NCI-H446 (cell line): ENCODE data around the gene BLACAT1.
"Not testable (repeated sequence)": the region's sequence is repeated elsewhere in the genome, so short reads cannot be mapped to it uniquely, and the experiment has no call there.

Experiments
- DNase-seq, 2 experiments: peaks; one replicate each; lab custom pipeline; 2025; lab: John Stamatoyannopoulos, UW

BLACAT1 gene

GRCh38 chr1:205484985-205485967 lies 29.4 kb upstream of the BLACAT1 start:
- DNase-seq: peak; percentile 73 to 88

- DNase-seq: no peak
Measured at GRCh38 chr1:205483372-205483771, 27.5 kb upstream of the BLACAT1 start.

DNA sequence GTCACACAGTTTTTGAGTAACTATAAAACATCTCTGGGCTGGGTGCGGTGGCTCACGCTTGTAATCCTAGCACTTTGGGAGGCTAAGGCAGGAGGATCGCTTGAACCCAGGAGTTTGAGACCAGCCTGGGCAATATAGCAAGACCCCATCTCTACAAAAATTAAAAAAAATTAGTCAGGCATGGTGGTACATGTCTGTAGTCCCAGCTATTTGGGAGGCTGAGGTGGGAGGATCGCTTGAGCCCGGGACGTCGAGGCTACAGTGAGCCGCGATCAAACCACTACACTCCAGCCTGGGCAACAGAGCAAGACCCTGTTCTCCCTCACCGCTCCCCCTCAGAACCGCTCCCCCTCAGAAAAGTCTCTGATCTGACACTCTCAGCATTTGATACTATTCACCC lies 26.7 kb upstream of the BLACAT1 start:
- DNase-seq: not testable (repeated sequence)

DNA sequence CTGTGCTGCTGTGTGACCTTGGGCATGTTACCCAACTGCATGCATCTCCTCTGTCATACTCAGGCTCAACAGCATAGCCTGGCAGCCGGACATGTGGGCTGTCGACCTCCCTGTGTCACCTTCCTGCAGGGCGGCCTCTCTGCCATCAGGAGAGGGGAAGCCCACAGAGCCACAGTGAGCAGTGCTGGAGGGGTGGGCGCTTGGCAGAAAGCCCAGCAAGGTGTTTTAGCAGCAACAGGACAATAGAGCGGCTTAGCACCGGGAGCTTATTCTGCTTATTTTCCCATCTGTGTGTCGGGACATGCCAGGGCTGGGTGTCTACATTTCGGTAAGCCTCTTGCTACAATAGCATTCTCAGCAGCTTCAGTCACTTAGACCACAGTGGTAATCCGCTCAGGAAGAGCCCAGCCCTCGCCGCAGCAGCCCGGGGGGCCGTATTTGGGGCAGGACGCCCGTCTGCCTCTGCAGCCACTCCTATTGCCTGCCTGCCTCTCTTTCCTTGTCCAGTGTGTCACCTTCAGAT lies 25.8 kb upstream of the BLACAT1 start:
- no peak for DNase-seq

DNA sequence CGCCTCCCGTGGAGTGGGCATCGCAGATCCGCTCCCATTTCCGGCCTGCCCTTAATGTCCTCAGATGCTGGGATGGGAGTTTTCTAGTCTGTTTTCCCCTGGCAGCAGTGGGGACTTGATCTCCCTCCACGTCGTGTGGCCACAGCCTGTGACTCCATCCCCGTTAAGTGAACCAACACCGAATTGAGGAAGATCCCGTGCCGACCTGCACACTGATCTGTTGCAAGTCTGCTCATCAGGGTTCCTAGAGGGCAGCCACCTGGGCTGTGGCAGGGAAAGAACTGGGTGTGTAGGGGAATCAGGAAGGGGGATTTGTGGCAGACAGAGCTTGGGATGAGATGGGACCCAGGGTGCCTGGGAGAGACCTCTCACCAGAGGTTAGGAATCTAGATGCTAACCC lies 25.4 kb upstream of the BLACAT1 start:
- no peak for DNase-seq

- no peak for DNase-seq
Measured at GRCh38 chr1:205480349-205480985, 24.6 kb upstream of the BLACAT1 start.

DNA sequence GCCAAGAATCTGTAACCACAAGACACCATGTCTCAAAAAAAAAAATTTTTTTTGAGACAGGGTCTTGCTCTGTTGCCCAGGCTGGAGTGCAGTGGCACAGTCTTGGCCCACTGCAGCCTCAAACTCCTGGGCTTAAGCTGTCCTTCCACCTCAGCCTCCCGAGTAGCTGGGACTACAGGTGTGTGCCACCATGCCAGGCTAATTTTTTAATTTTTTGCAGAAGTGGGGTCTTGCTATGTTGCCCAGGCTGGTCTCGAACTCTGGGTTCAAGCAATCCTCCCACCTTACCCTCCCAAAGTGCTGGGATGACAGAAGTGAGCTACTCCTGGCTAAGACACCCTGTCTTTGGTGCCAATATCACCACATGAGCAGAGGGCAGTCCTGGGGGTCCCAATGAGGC lies 23.1 kb upstream of the BLACAT1 start:
- not testable (repeated sequence) for DNase-seq

DNA sequence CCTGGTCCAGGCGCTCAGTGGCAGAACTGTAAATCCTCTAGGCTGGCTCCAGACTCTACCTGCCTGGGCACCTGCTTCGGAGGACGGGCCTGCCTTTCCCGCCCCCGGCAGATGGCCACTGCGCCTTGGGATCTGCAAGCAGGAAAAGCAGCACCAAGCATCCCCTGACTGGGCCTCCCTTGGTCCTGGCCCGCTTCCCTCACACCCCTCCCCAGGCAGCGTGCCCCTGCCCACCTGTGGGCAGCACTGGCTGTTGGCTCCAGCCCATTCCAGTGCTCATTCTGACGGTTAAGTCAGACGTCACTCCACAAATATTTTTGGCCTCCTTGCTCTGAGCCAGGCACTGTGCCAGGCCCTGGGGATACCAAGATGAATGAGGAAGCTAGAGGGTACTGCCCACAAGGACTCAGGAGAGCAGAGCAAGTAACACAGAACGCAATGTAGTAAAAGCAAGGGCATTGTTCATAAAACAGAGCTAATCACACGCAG lies 22.0 kb upstream of the BLACAT1 start:
- peak; percentile 46 to 88 for DNase-seq

DNA sequence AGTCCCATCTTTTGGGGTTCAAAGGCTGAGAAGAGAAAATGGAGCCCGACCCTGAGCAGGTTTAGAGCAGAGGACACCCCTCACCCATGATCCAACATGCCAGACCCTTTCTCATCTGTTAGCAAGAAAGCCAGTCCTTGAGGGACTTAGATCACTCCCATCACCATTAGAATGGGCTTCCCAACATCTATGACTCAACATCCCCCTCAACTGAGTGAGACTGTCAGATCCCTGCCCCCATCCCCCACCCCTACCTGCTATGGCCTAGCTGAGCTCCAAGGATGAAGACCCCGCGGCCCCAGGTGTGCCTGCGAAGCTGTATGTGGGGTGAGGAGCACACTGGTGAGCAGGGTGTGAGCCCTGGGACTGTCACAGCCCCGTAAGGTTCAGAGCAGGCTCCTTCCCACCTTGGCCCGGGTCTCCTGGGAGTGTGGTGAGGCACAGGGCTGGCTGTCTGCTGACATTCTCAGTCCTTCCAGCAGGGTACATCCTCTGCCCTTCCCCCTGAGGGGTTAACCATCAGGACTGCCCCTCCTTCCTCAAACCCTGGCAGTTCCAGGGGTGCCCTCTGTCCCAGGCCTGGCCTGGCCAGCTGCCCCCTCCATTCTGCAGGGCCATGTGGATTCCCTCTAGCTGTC lies 21.4 kb upstream of the BLACAT1 start:
- no peak for DNase-seq

DNA sequence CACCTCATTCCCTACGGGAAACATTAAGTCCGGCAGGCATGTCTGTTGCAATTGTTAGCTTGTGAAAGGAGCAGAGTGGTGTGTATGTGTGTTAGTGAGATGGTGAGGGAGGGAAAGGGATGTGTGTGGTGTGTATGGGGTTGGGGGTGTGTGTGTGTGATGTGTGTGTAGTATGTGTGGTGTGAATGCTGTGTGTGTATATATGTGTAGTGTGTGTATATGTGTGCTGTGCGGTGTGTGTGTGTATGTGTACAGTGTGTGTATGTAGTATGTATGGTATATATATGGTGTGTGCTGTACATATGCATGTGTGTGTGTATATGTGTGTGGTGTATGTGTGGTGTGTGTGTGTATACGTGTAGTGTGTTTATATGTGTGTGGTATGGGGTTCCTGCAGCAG lies 20.8 kb upstream of the BLACAT1 start:
- DNase-seq: no peak

DNA sequence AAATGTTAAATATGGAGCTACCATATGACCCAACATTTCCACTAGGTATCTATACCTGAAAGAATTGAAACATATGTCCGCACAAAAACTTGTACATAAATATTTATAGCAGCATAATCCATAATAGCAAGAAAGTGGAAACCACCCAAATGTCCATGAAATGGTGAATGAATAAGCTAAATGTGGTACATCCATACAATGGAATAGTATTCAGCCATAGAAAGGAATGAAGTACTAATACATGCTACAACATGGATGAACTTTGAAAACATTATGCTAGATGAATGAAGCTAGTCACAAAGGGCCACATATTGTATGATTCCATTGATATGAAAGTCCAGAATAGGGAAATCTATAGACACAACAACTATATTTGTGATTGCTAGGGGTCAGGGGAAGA lies 20.0 kb upstream of the BLACAT1 start:
- no peak for DNase-seq

GRCh38 chr1:205474571-205474970 lies 18.7 kb upstream of the BLACAT1 start:
- no peak for DNase-seq

DNA sequence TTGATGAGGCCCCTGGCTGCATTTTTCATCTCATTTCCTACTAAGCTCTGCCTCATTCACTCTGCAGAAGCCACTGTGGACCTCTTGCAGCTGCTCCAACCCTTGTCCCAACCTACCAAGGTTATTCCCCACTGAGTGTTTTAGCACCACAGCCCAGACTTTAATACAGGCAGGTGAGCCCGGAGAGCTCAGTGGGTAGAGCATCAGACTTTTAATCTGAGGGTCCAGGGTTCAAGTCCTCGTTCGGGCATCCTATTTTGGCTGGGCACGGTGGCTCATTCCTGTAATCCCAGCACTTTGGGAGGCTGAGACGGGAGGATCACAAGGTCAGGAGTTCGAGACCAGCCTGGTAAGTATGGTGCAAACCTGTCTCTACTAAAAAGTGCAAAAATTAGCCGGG lies 18.1 kb upstream of the BLACAT1 start:
- DNase-seq: no peak

GRCh38 chr1:205473475-205473874 lies 17.6 kb upstream of the BLACAT1 start:
- no peak for DNase-seq

- DNase-seq: no peak
Measured at GRCh38 chr1:205472737-205473441, 17.0 kb upstream of the BLACAT1 start.

- DNase-seq: no peak
Measured at GRCh38 chr1:205470131-205470530, 14.3 kb upstream of the BLACAT1 start.

DNA sequence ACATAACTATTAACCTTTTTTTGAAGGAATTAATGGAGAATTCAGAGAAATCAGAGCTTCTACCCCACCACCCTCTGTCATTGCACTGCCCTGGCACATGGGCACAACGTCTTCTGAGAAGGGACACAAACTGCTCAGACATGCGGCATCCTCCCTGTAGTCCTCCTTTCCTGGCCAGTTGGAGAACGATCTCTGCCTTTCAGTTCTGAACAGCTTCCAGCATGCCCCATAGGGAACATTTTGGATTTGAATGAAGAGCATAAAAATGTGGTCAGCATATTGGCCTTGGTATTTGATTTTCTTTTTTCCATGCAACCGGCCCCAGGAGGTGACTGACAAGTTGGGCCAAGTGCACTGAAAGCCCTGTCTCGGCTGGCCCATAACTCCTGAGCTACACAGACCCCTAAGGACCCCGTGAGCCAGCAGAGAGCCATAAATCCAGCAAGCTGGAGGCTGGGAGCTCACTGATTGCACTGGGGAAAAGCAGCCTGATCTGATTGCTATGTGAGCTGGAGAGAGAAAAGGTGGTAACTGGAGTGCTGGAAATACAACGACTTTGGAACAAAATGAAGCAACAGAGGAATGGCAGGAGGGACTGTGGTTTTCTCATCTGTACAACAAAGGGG lies 10.9 kb upstream of the BLACAT1 start:
- DNase-seq: no peak

- DNase-seq: no peak
Measured at GRCh38 chr1:205465392-205465791, 9.5 kb upstream of the BLACAT1 start.

GRCh38 chr1:205458777-205459566 lies 3.1 kb upstream of the BLACAT1 start:
- DNase-seq: no peak
